Kasumi-1 (cell line): Measurements from ENCODE around the gene CYP3A4.
A peak's percentile ranks its signal among the peaks of the same experiment; 100 is the strongest.
"Not testable (repeated sequence)": the region's sequence is repeated elsewhere in the genome, so short reads cannot be mapped to it uniquely, and the experiment has no call there.

Experiments used
- DNase-seq, 2 experiments: peaks; one replicate each; lab custom pipeline; 2025; lab: John Stamatoyannopoulos, UW

The CYP3A4 gene

GRCh38 chr7:99752356-99752755, 31.6 kb downstream of the CYP3A4 start:
- no peak for DNase-seq

- DNase-seq = not testable (repeated sequence)
These were observed 32.5 kb downstream of the CYP3A4 start for GRCh38 chr7:99751322-99752052.

- no peak for DNase-seq
These were observed 35.0 kb downstream of the CYP3A4 start for GRCh38 chr7:99748846-99749579.

- DNase-seq = not testable (repeated sequence)
These were observed 37.1 kb downstream of the CYP3A4 start for GRCh38 chr7:99746915-99747314.

- not testable (repeated sequence) for DNase-seq
These were observed 38.6 kb downstream of the CYP3A4 start for GRCh38 chr7:99745395-99745794.

- no peak for DNase-seq
These were observed 41.1 kb downstream of the CYP3A4 start for GRCh38 chr7:99742737-99743394.

GRCh38 chr7:99741441-99741795, 42.6 kb downstream of the CYP3A4 start:
- no peak for DNase-seq

GRCh38 chr7:99740573-99741440, 43.2 kb downstream of the CYP3A4 start:
- DNase-seq = no peak

- DNase-seq = no peak
These were observed 44.0 kb downstream of the CYP3A4 start for GRCh38 chr7:99739699-99740572.

- DNase-seq = no peak
These were observed 46.3 kb downstream of the CYP3A4 start for GRCh38 chr7:99737726-99738125.

GRCh38 chr7:99736667-99737066, 47.3 kb downstream of the CYP3A4 start:
- not testable (repeated sequence) for DNase-seq

GRCh38 chr7:99734987-99735386, 49.0 kb downstream of the CYP3A4 start, which contains the start of gene CYP3A7:
Gene CYP3A7, minus strand, starts transcription at chr7:99735196. Its CDS starts 103 bp downstream, at chr7:99735093.
- no peak for DNase-seq

- DNase-seq = peak; percentile 3 to 6
These were observed 50.5 kb downstream of the CYP3A4 start for GRCh38 chr7:99733448-99733847.

- DNase-seq = no peak
These were observed 51.0 kb downstream of the CYP3A4 start for GRCh38 chr7:99733003-99733402.

- no peak for DNase-seq
These were observed 52.2 kb downstream of the CYP3A4 start for GRCh38 chr7:99731638-99732374.

- no peak for DNase-seq
These were observed 53.0 kb downstream of the CYP3A4 start for GRCh38 chr7:99730992-99731391.

- DNase-seq = no peak
These were observed 53.7 kb downstream of the CYP3A4 start for GRCh38 chr7:99730238-99730810.

GRCh38 chr7:99729486-99730237, 54.3 kb downstream of the CYP3A4 start:
- no peak for DNase-seq

- DNase-seq = no peak
These were observed 55.4 kb downstream of the CYP3A4 start for GRCh38 chr7:99728615-99729014.
